ENCODE results near the gene ZACN.
"Not testable (repeated sequence)": the region's sequence is repeated elsewhere in the genome, so short reads cannot be mapped to it uniquely, and the experiment has no call there.

Gene ZACN

GRCh38 chr17:76038050-76038449, 40.9 kb upstream of the ZACN start:
- no peak for TF ChIP-seq CTCF (IDR thresholded peaks at IDR 0.05; ENCODE audit: low read depth, low read length, missing control alignments)
- no peak overlapping the region for H3K4me3 ChIP-seq (replicated peaks; ENCODE audit: low read depth, low read length)
- no peak for DNase-seq (ENCODE audit: extremely low read depth, low read depth)

- H3K4me3 ChIP-seq (replicated peaks; ENCODE audit: low read depth, low read length), result no peak overlapping the region
- no peak for TF ChIP-seq CTCF (IDR thresholded peaks at IDR 0.05; ENCODE audit: low read depth, low read length, missing control alignments)
- no peak for DNase-seq (ENCODE audit: extremely low read depth, low read depth)
Measured at GRCh38 chr17:76039121-76039520, 39.9 kb upstream of the ZACN start.

GRCh38 chr17:76040376-76040775, 38.6 kb upstream of the ZACN start:
- TF ChIP-seq CTCF (IDR thresholded peaks at IDR 0.05; ENCODE audit: low read depth, low read length, missing control alignments), result no peak
- DNase-seq (ENCODE audit: extremely low read depth, low read depth), result no peak
- no peak overlapping the region for H3K4me3 ChIP-seq (replicated peaks; ENCODE audit: low read depth, low read length)

GRCh38 chr17:76042868-76043267, 36.1 kb upstream of the ZACN start:
- not testable (repeated sequence) for DNase-seq (ENCODE audit: extremely low read depth, low read depth)

GRCh38 chr17:76044475-76045007, 34.4 kb upstream of the ZACN start:
- not testable (repeated sequence) for H3K4me3 ChIP-seq (replicated peaks; ENCODE audit: low read depth, low read length); DNase-seq (ENCODE audit: extremely low read depth, low read depth)

More at GRCh38 chr17:76042868-76043267, 36.1 kb upstream of the ZACN start:
- H3K4me3 ChIP-seq (replicated peaks; ENCODE audit: low read depth, low read length), result not testable (repeated sequence)

GRCh38 chr17:76046064-76046463, 32.9 kb upstream of the ZACN start:
- TF ChIP-seq CTCF (IDR thresholded peaks at IDR 0.05; ENCODE audit: low read depth, low read length, missing control alignments), result no peak
- no peak overlapping the region for H3K4me3 ChIP-seq (replicated peaks; ENCODE audit: low read depth, low read length)
- DNase-seq (ENCODE audit: extremely low read depth, low read depth), result no peak

GRCh38 chr17:76048025-76048605, 30.9 kb upstream of the ZACN start:
- no peak for DNase-seq (ENCODE audit: extremely low read depth, low read depth)
- TF ChIP-seq CTCF (IDR thresholded peaks at IDR 0.05; ENCODE audit: low read depth, low read length, missing control alignments), result no peak
- no peak overlapping the region for H3K4me3 ChIP-seq (replicated peaks; ENCODE audit: low read depth, low read length)

- no peak for TF ChIP-seq CTCF (IDR thresholded peaks at IDR 0.05; ENCODE audit: low read depth, low read length, missing control alignments)
- DNase-seq (ENCODE audit: extremely low read depth, low read depth), result no peak
Measured at GRCh38 chr17:76048711-76049110, 30.3 kb upstream of the ZACN start.

More at GRCh38 chr17:76048711-76049110, 30.3 kb upstream of the ZACN start:
- no peak overlapping the region for H3K4me3 ChIP-seq (replicated peaks; ENCODE audit: low read depth, low read length)

All from HFF-Myc (cell line).